PFSK-1 (cell line): ENCODE measurements around the gene MLNR.

Experiments
- FOXP2 ChIP-seq: optimal IDR thresholded peaks from 2 replicates; pipeline ENCODE3; 2011; ENCODE audit warnings: borderline replicate concordance, control low read depth, inconsistent platforms; ENCODE audit not compliant: insufficient read depth; ENCODE audit errors: extremely low read length, extremely low read depth
- POLR2AphosphoS5 ChIP-seq: IDR thresholded peaks from 2 replicates; pipeline ENCODE4 v1.6.1; 2012; ENCODE audit warnings: low read depth, mild to moderate bottlenecking, control low read depth, low read length, moderate library complexity
- REST ChIP-seq, 2 experiments: IDR thresholded peaks; 2 replicates each; pipeline versions ENCODE4 v1.6.1 to v1.8.0; 2011 to 2012; ENCODE audit warnings: low read depth in 2 of 2, low read length in 2 of 2, control low read depth in 1 of 2, inconsistent platforms in 1 of 2, mild to moderate bottlenecking in 1 of 2, moderate library complexity in 1 of 2; ENCODE audit not compliant: insufficient read depth in 1 of 2
- SIN3A ChIP-seq: IDR thresholded peaks from 2 replicates; pipeline ENCODE4 v1.6.1; 2012; ENCODE audit warnings: mild to moderate bottlenecking, low read length, moderate library complexity, borderline replicate concordance; ENCODE audit not compliant: insufficient read depth
- TAF1 ChIP-seq: IDR thresholded peaks from 2 replicates; pipeline ENCODE4 v1.6.1; 2012; ENCODE audit warnings: low read length, control low read depth, borderline replicate concordance; ENCODE audit not compliant: insufficient read depth

- TF ChIP-seq REST (IDR thresholded peaks at IDR 0.05; ENCODE audit: insufficient read depth in 1 of 2, low read depth in 2 of 2, low read length in 2 of 2) (no peak), POLR2AphosphoS5 (no peak), TAF1 (no peak), FOXP2 (no peak), SIN3A (no peak)
Observed at GRCh38 chr13:49262634-49263033, 42.5 kb downstream of the MLNR start.
